Left colon (tissue), 2 donors: Measurements from ENCODE around the gene MYH15. TPM values are rescaled to one million over a fixed set of nuclear protein-coding genes. Genes with fewer than 3 reads are reported as not detected.
"Not testable (repeated sequence)": the region's sequence is repeated elsewhere in the genome, so short reads cannot be mapped to it uniquely, and the experiment has no call there.

Experiments
- ATAC-seq: fragments of 200-7000 bp; cut with Tn5 transposase; one replicate; pipeline ENCODE4 v1.9.1; 2020; ENCODE audit warnings: mild to moderate bottlenecking, moderate library complexity
- DNase-seq, 2 donors: peaks; one replicate each; pipeline ENCODE4 v3.0.0-alpha.2; 2020
- intact Hi-C, 2 donors: fragments of 100-400 bp; cut with DNase I in 1 of 2; cut with micrococcal nuclease in 1 of 2; formaldehyde crosslinking; loops; one replicate each; pipeline versions ENCODE4 v1.11.2 to v1.14.0; 2022; cut with DNase I, micrococcal nuclease
- total RNA-seq, 2 donors: library from RNA; stranded (reverse); fragmentation: NEBNext Ultra II Directional; extraction: Animal tissue kit (Norgen Biotek cat#: 25700); gene quantifications; one replicate each; pipeline ENCODE4 v1.2.1, GENCODE V29; 2021
- donor health status: DM: no; HTN: no; CAD: no.
- donor health status: DM: yes; HTN: yes; CAD: no.

MYH15 gene
- total RNA-seq, 2 donors from 2014 or later, result 0.31 to 0.34 TPM

- no peak for ATAC-seq
- no peak for DNase-seq
- intact Hi-C loops, result no loop called here
Measured at GRCh38 chr3:108403686-108404345, 106.6 kb downstream of the MYH15 start.

DNA sequence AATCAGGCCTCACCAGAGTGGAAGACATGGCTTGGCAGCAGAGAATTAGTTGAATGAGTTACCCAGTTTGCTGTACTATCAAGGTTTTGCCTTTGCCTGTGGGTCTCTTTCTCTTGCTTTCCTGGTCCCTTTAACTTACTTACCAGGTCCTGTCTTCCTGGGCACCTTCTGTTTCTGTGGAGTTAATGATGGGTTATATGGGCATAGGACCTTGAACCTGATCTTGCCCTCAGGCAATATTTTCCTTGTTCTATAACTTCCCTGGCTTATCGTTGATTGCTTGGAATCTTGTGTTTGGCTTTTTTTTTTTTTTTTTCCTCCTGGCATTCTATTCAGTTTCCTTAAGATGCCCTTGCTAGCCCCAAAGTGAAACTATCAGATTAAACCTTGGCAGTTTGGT, 107.2 kb downstream of the MYH15 start:
- DNase-seq (no peak), ATAC-seq (peak; percentile 69)
- intact Hi-C loops, result no loop called here

- ATAC-seq, result no peak
- intact Hi-C loops, result no loop called here
- no peak for DNase-seq
Measured at GRCh38 chr3:108401836-108402235, 108.6 kb downstream of the MYH15 start.

GRCh38 chr3:108398510-108398909, 111.9 kb downstream of the MYH15 start:
- intact Hi-C loops, result no loop called here
- DNase-seq (no peak), ATAC-seq (no peak)

- ATAC-seq (no peak), DNase-seq (no peak)
- intact Hi-C loops, result no loop called here
Measured at GRCh38 chr3:108396336-108396735, 114.1 kb downstream of the MYH15 start.

DNA sequence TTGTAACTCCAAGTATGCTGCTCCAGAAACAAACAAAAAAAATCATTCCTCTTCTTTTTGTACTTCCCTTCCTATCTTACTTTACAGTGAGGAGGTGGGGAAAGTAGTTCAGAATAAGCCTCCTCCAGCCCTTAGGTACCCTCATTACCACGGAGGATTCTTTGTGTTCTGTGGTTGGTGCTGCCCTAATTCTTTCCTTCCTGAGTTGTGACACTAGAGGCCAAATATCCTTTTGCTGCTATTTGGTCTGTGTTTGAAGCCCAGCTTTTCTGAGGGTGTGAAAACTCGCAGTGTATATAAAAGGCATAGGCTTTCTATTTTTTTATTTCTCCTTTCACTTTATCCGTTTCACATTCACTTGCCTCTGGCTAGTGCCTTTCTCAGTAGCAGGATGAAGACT, 115.8 kb downstream of the MYH15 start:
- no peak for DNase-seq
- intact Hi-C loops, result no loop called here
- ATAC-seq, result no peak

GRCh38 chr3:108394016-108394415, 116.4 kb downstream of the MYH15 start:
- DNase-seq, result no peak
- intact Hi-C loops, result no loop called here
- no peak for ATAC-seq

DNA sequence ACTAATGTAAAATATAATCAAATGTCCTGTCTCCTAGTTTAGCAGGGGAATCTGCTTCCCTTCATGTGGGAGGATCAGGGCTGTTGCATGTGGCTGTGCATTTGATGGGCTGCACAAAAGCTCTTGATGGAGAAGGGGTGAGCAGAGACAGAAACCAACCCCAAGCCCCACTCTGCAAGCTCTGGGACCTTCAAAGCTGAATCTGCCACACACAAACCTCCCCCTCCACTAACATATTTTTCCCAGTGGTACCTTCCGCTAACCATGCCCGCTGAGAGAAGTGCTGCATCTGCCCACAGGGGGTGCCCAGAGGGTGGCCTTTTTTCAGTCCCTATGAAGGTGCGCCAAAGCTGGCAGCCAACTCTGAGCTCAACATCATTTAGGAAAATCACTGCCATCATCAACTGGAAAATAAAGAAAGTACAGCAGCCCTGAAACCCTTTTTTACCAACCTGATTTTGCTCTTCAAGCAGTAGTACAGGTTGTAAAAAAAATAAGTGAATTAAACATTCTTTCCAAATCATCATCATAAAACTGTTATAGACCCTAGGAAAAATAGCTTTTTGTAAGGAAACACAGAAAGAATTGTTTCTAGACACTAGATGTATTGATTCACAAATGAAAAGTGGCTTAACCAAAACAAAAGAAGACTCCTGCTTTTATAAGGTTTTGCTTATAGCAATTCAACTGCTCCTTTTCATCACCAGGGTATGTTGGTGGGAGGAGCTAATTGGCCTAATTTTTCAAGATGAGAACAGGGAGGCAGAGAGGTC, 117.1 kb downstream of the MYH15 start:
- intact Hi-C loops, result no loop called here

DNA sequence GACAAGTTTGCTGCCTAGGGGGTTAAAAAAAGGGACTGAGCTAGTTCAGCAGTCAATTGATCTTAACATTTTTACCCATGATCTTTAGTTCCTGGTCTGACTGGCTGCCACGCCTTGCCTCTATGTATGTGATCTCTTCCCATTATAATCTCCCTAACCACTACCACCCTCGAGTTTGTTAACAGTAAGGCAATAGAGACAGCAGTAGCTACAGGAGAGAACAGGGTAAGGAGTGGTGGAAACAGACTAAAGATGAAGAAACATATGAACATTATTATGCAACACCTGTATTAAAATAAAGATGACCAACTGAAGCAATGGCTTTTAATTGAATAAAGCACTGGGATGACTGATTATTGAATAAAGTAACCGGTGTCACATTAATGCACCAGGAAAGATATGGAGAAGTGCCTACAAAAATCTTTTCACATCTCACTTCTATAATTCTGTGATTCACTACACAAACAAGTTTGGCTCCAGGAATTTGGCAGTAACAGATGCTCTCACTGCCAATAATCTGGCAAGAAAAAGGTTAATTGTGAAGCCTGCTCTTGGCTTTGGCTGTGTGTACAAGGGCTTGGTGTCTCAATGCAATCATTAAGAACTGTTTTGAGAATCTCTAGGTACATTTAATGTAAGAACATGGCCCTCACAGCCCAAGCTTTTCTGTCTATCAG, 118.3 kb downstream of the MYH15 start:
- DNase-seq (no peak), ATAC-seq (peak; percentile 65)
- intact Hi-C loops, result no loop called here

More for the DNA sequence above, 117.1 kb downstream of the MYH15 start:
- DNase-seq (no peak), ATAC-seq (no peak)

- peak in 1 of 2 donors; percentile 11 for DNase-seq
- intact Hi-C loops, result no loop called here
Measured at GRCh38 chr3:108389372-108389771, 121.0 kb downstream of the MYH15 start.

DNA sequence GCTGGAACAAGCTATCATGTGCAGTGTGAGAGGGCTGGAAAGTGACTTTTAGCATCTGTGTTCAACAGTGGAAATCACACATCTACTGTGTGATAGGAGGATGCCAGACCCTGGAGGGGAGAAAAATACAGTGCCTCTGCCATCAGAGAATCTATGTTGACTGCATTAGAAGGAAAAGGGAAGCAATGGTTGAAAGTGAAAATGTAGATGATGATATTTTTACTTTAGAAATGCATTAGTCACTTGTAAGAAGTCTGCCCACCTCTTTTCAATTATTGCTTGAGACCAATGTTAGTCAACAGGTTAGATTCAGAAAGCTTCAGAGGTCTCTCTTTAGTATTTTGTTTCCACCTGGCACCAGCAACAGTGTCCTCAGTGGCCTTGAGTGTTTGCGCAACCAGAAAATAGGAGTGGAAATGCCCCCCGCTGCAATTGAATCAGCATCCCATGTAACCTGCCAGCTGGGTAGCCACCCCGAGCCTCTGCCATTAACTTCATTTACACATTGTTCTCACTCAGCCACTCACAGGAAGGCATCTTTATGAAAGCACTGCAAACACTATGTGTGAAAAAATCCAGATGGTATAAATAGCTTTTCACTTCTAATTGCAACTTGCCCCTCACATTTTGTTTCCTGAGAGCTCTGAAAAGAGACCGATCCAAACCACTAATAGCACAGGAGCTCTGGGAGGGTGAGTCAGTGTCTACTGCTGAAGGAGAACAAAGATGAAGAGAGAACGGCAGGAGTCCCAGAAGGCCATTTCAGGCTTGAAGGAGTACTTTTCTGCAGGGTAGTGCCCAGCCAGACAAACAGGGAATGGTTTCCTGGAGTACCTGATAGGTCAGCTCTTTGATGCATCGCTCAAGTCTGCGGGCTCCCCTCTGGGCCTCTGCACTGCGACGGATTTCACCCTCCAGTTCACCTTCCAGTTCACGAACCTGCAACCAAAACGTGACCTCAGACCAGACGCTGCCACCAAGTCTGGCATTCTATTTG, 122.0 kb downstream of the MYH15 start:
- ATAC-seq (peak; percentile 3), DNase-seq (peak in 1 of 2 donors; percentile 18)
- intact Hi-C loops, result no loop called here

More at GRCh38 chr3:108389372-108389771, 121.0 kb downstream of the MYH15 start:
- peak; percentile 75 for ATAC-seq

DNA sequence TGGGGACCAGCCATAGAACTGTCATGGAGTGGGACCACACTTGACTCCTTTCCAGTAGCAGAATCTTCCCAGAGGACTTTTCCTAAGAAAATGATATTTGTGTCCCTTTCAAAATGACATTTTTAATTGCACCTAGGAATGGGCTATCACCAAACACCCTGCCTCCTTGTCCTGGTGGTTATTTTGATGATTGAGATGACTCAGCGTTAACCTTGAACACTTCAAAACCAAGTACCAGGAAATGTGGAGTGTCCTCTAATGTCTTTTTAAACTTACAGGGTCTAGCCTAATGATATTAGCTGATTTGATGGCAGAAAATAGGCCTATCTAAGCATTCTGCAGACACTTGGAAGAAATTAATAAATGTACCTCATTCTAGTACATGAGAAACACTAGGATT, 123.3 kb downstream of the MYH15 start:
- no peak for ATAC-seq
- DNase-seq, result no peak
- intact Hi-C loops, result no loop called here

- intact Hi-C loops, result no loop called here
- ATAC-seq, result no peak
- no peak for DNase-seq
Measured at GRCh38 chr3:108383306-108383705, 127.1 kb downstream of the MYH15 start.

DNA sequence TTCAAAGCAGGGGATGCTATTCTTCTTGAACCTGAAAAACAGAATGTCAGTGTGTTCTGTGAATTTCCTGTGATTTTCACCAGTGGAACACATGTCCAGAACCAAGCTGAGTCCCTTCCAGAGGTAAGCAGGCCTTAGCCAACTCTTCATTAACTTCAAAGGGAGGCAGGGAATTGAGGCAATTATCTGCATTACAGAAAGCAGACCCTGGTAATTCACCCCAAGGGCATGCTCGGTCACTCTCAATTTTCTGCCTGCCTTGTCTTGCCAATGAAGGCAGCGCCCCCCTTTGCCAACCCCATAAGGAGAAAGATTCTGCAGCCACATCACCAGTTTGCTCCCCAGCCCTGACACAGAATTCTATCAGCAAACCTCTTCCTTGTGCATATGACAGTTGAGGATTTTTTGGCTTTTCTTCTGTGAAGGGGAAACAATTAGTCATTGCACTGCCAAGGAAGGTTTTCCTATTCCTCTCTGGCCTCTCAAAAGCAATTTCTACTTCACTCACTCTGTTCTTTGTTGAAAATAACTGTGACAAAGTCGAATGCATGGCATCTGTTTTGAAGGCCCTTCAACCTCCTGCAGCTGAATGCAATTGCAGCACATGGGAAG, 128.8 kb downstream of the MYH15 start:
- ATAC-seq, result no peak
- intact Hi-C loops, result no loop called here
- DNase-seq, result no peak

- intact Hi-C loops, result no loop called here
- ATAC-seq (peak; percentile 14), DNase-seq (no peak)
Measured at GRCh38 chr3:108380128-108380795, 130.1 kb downstream of the MYH15 start.

- not testable (repeated sequence) for DNase-seq, ATAC-seq
Measured at GRCh38 chr3:108378952-108379342, 131.4 kb downstream of the MYH15 start.

DNA sequence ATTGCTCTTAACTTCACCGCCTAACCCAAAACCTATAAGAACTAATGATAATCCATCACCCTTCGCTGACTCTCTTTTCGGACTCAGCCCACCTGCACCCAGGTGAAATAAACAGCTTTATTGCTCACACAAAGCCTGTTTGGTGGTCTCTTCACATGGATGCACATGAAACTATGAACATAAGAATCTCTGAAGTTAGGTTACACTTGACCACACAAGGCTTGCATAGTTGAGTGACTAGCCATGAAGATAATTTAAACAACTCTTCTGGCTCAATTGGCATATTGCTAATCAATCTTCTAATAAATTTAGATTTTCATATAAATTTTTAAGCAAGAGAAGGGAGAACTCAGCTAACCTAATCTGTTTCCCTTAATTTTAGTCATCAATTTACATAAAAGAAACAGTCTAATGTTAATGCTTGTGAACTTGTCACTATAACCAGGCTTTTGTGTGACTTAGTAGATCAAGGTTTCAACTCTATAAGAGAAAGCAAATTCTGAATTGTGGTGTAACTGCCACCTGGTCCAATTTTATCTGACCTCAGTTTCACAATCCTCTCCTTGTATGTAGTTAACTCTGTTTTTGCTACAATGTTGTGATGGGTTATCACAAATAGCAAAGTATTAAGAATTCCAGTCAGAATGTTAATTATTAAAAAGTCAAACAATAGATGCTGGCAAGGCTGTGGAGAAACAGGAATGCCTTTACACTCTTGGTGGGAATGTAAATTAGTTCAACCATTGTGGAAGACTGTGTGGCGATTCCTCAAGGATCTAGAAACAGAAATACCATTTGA, 132.0 kb downstream of the MYH15 start:
- intact Hi-C loops, result no loop called here
- DNase-seq (no peak), ATAC-seq (no peak)

More at GRCh38 chr3:108378952-108379342, 131.4 kb downstream of the MYH15 start:
- intact Hi-C loops, result not testable (repeated sequence)
